Measurements from ENCODE around the gene PYGL.

DNA sequence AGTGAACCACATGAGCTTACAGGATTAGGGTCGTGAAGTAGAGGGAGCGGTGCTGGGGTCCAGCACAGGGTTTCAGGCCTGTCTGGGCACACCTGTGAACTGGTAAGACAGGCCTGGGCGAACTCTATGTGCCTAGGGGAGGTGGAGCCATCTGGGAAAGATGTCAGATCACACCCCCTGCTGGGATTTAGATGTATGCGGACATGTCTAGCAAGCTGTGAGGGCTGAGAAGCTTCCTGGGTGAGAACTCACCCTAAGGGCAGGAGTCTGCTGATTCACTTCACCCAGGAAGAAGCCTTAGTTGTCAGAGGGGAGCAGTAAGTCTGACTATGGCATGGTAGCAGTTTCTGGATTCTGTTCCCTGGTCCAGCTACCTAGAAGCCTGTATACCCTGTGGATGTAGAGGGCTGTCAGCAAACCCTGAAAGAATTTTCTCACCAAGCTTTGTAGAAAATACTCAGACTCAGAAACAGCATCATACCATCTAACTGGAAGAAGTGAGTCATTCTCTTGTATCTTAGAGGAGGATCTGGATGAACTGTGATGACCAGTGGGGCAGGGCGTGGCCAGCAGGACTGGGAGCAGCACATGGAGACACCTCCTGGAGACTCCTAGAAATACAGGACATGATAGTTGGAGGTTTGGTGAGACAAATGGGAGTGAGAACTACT, 11.2 kb upstream of the PYGL start:
- TF ChIP-seq, protein P1, sequence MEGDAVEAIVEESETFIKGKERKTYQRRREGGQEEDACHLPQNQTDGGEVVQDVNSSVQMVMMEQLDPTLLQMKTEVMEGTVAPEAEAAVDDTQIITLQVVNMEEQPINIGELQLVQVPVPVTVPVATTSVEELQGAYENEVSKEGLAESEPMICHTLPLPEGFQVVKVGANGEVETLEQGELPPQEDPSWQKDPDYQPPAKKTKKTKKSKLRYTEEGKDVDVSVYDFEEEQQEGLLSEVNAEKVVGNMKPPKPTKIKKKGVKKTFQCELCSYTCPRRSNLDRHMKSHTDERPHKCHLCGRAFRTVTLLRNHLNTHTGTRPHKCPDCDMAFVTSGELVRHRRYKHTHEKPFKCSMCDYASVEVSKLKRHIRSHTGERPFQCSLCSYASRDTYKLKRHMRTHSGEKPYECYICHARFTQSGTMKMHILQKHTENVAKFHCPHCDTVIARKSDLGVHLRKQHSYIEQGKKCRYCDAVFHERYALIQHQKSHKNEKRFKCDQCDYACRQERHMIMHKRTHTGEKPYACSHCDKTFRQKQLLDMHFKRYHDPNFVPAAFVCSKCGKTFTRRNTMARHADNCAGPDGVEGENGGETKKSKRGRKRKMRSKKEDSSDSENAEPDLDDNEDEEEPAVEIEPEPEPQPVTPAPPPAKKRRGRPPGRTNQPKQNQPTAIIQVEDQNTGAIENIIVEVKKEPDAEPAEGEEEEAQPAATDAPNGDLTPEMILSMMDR (IDR thresholded peaks at IDR 0.05), result peak in 2 of 4 experiments; percentile 27 to 54
- TF ChIP-seq POLR2A (IDR thresholded peaks at IDR 0.05) (no peak), POLR2AphosphoS5 (IDR thresholded peaks at IDR 0.05) (no peak)
